ENCODE results near the gene DAPP1. TPM values are rescaled to one million over a fixed set of nuclear protein-coding genes. Genes with fewer than 3 reads are reported as not detected.

DAPP1 gene
- polyA plus RNA-seq, 1 donor from 2014 or later: 172 TPM

DNA sequence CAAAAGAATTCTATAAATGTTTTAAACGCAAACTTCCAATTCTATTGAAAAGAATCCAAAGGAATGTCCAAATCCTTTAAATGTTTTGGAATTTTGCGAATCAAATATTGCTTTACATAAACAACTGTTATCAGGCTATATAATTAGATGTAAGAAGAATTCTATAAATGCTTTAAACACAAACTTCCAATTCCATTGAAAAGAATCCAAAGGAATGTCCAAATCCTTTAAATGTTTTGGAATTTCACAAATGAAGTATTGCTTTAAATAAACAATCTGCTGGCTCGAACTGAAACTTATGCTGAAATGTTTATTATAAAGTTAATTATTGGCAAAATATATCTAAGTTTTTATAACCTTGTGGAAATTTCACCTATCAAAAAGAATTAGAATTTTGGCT is 16.1 kb downstream of the DAPP1 start:
- no peak overlapping the region for H3K4me3 Mint-ChIP-seq
- H3K9me3 Mint-ChIP-seq: no peaks in the 10 kb centered on the region
- H3K36me3 Mint-ChIP-seq: peaks cover 1% of the 10 kb centered on the region
- H3K27ac Mint-ChIP-seq: no peak overlapping the region
- no peaks in the 10 kb centered on the region for H3K27me3 Mint-ChIP-seq
- peaks cover 18 to 35% (median 22%) of the 10 kb centered on the region in 3 donors for H3K4me1 Mint-ChIP-seq

DNA sequence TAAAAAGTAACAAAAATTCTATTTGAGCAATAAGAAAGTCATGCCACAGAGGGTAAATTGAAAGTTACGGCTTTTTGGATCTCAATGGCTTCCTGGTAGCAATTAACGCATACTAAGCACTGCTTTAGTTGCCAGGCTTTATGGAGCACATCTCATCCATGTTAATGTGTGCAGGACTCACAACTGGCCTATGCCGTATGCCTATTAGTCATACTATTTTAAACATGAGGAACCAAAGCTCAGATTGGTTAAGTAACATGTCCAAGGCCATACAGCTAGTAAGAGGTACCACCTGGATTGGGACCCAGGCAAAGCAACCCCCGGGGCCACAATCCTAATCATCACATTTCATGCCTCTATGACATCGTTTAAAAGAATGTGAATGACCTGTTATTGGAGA is 17.1 kb downstream of the DAPP1 start:
- peaks cover 1% of the 10 kb centered on the region for H3K36me3 Mint-ChIP-seq

DNA sequence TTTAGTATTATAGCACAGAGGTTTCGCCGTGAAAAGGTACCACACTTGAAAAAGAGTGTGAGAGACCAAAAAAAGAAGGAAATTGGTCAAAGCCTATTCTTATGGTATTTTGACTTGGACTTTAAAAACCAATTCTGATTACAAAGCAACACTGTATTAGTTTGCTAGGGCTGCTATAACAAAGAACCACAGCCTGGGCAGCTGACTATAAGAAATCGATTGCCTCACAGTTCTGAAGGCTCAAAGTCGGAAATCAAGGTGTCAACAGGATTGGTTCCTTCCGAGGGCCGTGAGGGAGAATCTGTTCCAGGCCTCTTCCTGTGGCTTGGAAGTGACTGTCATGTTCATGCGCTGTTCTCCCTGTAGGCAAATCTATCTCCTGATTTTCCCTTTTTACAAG is 17.9 kb downstream of the DAPP1 start:
- H3K27ac Mint-ChIP-seq: peak overlapping the region in 1 of 3 donors; percentile 16
- H3K36me3 Mint-ChIP-seq: peaks cover 1% of the 10 kb centered on the region
- H3K9me3 Mint-ChIP-seq: no peaks in the 10 kb centered on the region
- H3K27me3 Mint-ChIP-seq: no peaks in the 10 kb centered on the region
- H3K4me1 Mint-ChIP-seq: peaks cover 11 to 24% (median 14%) of the 10 kb centered on the region in 3 donors
- H3K4me3 Mint-ChIP-seq: no peak overlapping the region

More for the DNA sequence above, 17.1 kb downstream of the DAPP1 start:
- H3K4me1 Mint-ChIP-seq: peaks cover 12 to 27% (median 14%) of the 10 kb centered on the region in 3 donors
- no peak overlapping the region for H3K4me3 Mint-ChIP-seq
- no peaks in the 10 kb centered on the region for H3K27me3 Mint-ChIP-seq
- no peaks in the 10 kb centered on the region for H3K9me3 Mint-ChIP-seq
- no peak overlapping the region for H3K27ac Mint-ChIP-seq

DNA sequence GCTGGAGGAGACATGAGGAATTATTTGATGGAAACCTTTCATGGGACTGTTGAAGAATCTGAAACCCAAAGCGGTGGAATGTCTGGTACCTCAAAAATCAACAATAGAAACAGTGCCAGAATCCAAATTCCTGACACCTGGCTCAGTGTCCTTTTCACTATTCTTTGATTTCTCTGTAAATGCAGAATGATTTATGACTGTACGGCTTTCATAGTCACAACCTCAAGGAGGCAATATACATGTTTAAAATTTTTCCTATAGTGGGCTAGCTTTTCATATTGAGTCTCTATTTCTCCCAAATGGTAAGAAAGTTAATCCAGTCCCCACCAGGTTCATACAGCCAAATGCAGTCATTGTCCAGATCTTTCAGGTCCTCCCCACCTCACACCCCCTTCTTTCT is 19.3 kb downstream of the DAPP1 start:
- H3K9me3 Mint-ChIP-seq: no peaks in the 10 kb centered on the region
- peaks cover 1% of the 10 kb centered on the region for H3K36me3 Mint-ChIP-seq
- no peak overlapping the region for H3K27ac Mint-ChIP-seq
- H3K27me3 Mint-ChIP-seq: no peaks in the 10 kb centered on the region
- H3K4me3 Mint-ChIP-seq: no peak overlapping the region
- H3K4me1 Mint-ChIP-seq: peaks cover 8 to 20% (median 14%) of the 10 kb centered on the region in 3 donors

DNA sequence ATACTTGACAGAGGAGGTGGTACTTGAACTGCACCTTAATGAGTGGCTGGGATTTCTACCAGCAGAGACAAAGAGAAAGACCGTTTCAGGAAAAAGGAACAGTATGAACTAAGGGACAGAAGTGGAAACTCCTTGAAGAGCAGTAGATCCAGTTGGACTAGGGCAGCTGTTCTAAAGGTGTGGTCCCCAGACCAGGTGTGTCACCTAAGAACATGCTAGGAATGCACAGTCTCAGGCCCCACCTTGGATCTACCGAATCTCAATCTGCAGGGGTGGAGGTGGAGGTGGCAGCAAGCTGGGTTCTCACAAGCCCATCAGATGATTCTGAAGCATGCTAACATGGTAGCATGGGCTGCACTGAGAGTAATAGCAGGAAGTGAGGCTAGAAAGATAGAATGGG is 22.3 kb downstream of the DAPP1 start:
- no peak overlapping the region for H3K4me3 Mint-ChIP-seq
- no peaks in the 10 kb centered on the region for H3K9me3 Mint-ChIP-seq
- no peaks in the 10 kb centered on the region for H3K27me3 Mint-ChIP-seq
- peaks cover 3% of the 10 kb centered on the region for H3K36me3 Mint-ChIP-seq
- no peak overlapping the region for H3K27ac Mint-ChIP-seq
- peaks cover 6 to 13% (median 11%) of the 10 kb centered on the region in 3 donors for H3K4me1 Mint-ChIP-seq

DNA sequence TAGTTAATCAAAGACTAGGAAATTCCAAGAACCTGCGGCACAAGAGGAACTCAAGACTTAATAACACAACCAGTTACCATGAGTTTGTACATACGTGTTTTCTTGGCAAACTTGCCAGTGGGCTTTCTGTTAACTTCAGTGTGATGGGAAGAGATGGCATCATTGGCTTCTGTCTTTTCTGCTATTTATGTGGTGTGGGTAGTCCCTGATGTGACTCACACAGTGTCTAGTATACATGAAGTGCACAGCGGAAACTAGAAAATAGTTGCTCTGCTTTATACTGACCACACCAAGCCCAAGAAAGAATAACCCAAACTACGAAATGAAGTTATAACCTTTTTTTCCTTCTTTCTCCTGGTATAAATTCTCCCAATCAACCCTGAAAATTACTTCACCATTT is 24.5 kb downstream of the DAPP1 start:
- H3K27ac Mint-ChIP-seq: no peak overlapping the region
- H3K4me1 Mint-ChIP-seq: peaks cover 21 to 28% (median 25%) of the 10 kb centered on the region in 3 donors
- peaks cover 3% of the 10 kb centered on the region for H3K36me3 Mint-ChIP-seq

DNA sequence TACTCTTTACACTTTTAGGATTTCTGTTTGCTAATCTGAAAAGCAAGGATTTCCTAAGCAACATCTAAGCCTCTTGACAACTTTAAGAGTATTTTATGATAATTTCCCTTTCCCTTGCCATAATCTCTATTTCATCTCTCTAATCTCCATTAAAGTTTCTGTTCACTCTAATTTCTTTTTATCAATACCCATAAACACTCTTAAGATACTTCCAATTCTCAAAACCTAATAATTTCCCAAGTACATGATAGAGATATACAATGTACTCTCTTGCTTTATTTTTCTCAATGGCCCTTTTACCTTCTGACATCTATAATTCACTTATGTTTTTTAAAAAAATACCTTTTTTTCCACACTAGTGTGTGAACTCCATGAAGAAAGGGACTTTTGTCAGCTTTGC is 26.8 kb downstream of the DAPP1 start:
- Mint-ChIP-seq H3K4me1 (peaks cover 39 to 41% (median 40%) of the 10 kb centered on the region in 3 donors), H3K27ac (peak overlapping the region in 2 of 3 donors; percentile 21 to 35), H3K36me3 (peaks cover 5% of the 10 kb centered on the region), H3K4me3 (no peak overlapping the region), H3K9me3 (no peaks in the 10 kb centered on the region), H3K27me3 (no peaks in the 10 kb centered on the region)

More for the DNA sequence above, 24.5 kb downstream of the DAPP1 start:
- Mint-ChIP-seq H3K4me3 (no peak overlapping the region), H3K27me3 (no peaks in the 10 kb centered on the region), H3K9me3 (no peaks in the 10 kb centered on the region)

DNA sequence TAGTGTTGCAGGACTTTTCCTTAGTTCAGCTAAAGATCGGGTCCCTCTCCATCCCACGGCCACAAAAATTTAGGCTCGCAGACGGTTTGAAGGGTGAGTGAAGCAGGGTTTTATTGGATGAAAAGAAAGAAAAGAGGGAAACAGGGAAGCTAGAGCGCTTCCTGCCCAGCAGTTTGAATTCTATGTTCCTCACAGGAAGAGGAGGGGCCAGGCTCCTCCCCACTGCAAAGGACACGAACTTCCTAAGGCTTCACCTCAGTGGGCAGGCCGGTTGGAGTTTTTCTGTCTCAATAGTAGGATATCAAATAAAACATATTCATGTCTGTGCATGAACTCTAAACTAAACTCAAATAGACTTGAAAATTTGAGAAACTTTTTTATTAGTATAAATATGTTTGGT is 27.4 kb downstream of the DAPP1 start:
- H3K4me1 Mint-ChIP-seq: peaks cover 43 to 47% (median 47%) of the 10 kb centered on the region in 3 donors
- peak overlapping the region in 1 of 3 donors; percentile 9 for H3K27ac Mint-ChIP-seq
- H3K27me3 Mint-ChIP-seq: no peaks in the 10 kb centered on the region
- peak overlapping the region in 1 of 4 donors; percentile 9 for H3K4me3 Mint-ChIP-seq
- peaks cover 8% of the 10 kb centered on the region for H3K36me3 Mint-ChIP-seq
- no peaks in the 10 kb centered on the region for H3K9me3 Mint-ChIP-seq

DNA sequence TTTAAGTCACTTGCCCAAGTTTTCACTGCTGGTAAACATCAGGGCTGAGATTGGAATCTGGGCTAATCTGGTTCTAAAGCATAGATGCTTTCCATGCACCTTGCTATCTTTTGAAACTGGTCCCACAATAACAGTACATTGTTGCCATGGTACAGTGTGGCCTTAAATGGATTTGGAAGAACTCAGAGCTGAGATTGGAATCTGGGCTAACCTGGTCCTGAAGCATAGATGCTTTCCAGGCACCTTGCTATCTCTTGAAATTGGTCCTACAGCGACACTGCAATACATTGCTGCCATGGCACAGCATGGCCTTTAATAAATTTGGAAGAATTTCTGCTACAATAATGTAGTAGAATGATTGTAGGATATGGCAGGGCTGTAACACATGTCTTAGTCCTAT is 28.6 kb downstream of the DAPP1 start:
- no peaks in the 10 kb centered on the region for H3K9me3 Mint-ChIP-seq
- H3K4me3 Mint-ChIP-seq: no peak overlapping the region
- H3K36me3 Mint-ChIP-seq: peaks cover 8% of the 10 kb centered on the region
- peak overlapping the region; percentile 46 to 90 (median 83) for H3K27ac Mint-ChIP-seq
- H3K4me1 Mint-ChIP-seq: peaks cover 46 to 53% (median 49%) of the 10 kb centered on the region in 3 donors
- no peaks in the 10 kb centered on the region for H3K27me3 Mint-ChIP-seq

DNA sequence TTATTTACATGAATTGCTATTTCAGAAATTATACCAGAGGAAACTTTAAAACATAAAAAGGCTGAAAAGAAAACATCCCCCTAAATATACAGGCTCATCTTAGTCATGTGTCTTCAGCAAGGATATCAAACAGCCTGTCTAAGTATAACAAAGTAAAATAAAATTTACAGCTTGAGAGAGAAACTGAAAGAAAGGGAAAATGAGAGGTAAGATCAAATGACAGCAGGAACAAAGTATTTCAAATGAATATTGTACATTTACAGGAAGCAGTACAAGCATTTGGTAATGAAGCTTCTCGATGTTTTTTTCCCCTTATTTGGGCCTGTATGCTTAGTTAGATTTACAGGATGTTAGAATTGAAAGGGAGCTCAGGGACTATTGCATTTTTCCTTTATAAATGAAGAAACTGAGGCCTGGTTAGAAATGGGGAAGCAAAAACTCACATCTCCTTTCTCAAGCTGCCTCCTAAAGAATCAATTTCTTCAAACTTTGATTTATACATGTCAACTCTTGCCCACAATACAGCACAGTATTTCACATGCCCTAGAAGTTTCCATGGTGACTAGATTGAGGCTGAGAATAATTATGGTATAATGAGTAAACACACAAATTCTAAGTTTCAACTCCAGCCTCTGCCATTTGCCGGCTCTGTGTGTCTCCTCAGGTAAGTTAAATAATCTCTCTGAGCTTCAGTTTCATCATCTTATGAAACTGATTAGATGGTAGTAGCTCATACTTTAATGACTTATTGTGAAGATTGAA is 29.3 kb downstream of the DAPP1 start:
- Mint-ChIP-seq H3K27me3 (no peaks in the 10 kb centered on the region), H3K4me3 (peak overlapping the region in 1 of 4 donors; percentile 38), H3K4me1 (peaks cover 49 to 55% (median 50%) of the 10 kb centered on the region in 3 donors), H3K27ac (peak overlapping the region; percentile 46 to 90 (median 83)), H3K9me3 (no peaks in the 10 kb centered on the region), H3K36me3 (peaks cover 8% of the 10 kb centered on the region)

DNA sequence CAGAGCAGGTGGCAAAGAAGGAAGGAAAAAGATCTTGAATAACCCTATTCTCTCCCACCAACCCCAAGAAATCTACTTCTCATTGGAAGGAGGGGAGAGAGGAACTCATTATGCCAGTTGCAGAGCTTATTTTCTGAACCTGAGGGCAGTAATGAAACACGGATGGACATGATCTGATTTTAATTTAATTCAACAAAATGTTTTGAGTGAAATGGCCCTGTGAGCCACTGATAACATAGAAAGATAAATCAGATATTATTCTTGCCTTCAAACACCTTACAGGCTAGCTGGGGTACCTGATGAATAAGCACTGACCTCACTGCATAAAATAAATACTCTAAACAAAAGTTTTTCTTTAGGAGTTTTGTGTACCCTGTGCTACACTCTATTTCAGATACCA is 30.3 kb downstream of the DAPP1 start:
- Mint-ChIP-seq H3K9me3 (no peaks in the 10 kb centered on the region), H3K4me3 (peak overlapping the region in 3 of 4 donors; percentile 1 to 85 (median 55)), H3K4me1 (peaks cover 54 to 59% (median 57%) of the 10 kb centered on the region in 3 donors), H3K36me3 (peaks cover 8% of the 10 kb centered on the region), H3K27ac (peak overlapping the region; percentile 52 to 97 (median 90)), H3K27me3 (no peaks in the 10 kb centered on the region)

DNA sequence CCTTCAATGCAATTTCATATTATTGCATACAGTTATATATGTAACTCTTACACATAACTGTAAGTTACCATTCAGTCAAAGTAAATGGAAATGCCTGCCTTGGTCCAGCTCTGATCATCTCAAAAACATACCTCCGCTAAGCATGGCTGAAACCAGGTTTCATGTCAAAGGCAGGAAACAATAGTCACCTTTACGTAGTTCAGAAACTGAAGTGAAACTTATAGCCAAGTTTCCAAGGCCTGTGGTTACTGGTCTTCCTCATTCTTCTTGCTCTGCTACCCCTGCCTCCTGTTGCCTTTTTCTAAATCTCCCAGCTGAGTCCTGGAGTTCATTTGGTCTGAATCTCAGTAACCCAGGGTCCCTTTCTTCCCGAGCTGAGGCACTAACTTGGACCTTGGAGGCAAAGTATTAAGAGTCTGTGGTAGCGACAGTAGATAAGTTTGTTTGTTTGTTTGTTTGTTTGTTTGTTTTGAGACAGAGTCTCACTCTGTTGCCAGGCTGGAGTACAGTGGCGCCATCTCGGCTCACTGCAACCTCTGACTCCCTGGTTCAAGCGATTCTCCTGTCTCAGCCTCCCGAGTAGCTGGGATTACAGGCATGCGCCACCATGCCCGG is 30.8 kb downstream of the DAPP1 start:
- H3K4me1 Mint-ChIP-seq: peaks cover 53 to 57% (median 53%) of the 10 kb centered on the region in 3 donors
- no peaks in the 10 kb centered on the region for H3K9me3 Mint-ChIP-seq
- no peaks in the 10 kb centered on the region for H3K27me3 Mint-ChIP-seq
- peak overlapping the region; percentile 1 to 67 (median 54) for H3K4me3 Mint-ChIP-seq
- peak overlapping the region; percentile 33 to 97 (median 52) for H3K27ac Mint-ChIP-seq
- peaks cover 8% of the 10 kb centered on the region for H3K36me3 Mint-ChIP-seq

DNA sequence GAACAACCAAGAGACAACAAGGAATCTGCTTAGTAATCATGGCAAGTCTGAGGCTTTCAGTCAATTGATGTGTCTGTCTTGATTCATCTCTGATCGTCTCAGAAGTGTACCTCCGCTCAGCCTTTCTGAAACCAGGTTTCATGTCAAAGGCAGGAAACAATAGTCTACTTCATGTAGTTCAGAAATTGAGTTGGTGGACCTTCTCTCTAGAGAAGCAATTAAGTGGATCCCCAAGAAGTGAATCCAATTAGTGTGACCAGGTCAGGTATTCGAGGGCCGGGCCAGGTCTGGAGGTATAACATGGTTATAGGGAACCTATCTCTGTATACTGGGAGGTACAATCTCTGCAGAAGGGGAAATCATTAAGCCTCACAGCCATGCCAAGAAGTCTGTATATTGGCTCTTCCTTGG is 32.0 kb downstream of the DAPP1 start:
- peaks cover 5% of the 10 kb centered on the region for H3K36me3 Mint-ChIP-seq
- H3K27ac Mint-ChIP-seq: peak overlapping the region; percentile 33 to 81 (median 54)
- H3K4me3 Mint-ChIP-seq: peak overlapping the region in 2 of 4 donors; percentile 50 to 55
- peaks cover 53 to 54% (median 53%) of the 10 kb centered on the region in 3 donors for H3K4me1 Mint-ChIP-seq
- H3K9me3 Mint-ChIP-seq: no peaks in the 10 kb centered on the region
- no peaks in the 10 kb centered on the region for H3K27me3 Mint-ChIP-seq

DNA sequence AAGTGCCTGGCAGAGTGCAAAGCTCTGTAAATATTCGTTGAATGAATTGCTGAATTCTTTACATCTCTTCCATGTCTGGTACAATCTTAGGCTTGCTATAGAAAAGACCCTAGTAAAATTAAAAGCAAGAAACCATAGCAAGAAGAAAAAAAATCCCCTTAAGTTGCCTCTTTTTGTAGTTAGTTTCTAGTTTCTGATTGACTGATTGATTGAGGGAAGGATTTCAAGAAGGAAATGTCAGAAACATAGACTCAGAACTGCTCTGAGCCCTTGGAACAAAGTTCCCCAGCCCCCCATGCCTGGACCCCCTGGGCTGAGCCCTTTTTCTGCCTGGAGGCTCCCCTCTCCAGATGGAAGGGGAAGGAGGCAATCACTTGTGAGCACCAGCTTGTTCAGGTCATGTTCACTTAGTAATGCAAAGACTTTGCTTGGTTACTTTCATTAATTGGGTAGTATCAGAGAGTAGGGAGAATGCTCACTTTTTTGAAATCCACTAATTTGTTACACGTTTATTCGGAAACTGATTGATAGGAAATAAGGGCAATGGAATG is 35.6 kb downstream of the DAPP1 start:
- Mint-ChIP-seq H3K27ac (peak overlapping the region in 1 of 3 donors; percentile 91), H3K27me3 (no peaks in the 10 kb centered on the region), H3K36me3 (peaks cover 5% of the 10 kb centered on the region), H3K9me3 (no peaks in the 10 kb centered on the region), H3K4me1 (peaks cover 50 to 55% (median 52%) of the 10 kb centered on the region in 3 donors), H3K4me3 (no peak overlapping the region)

DNA sequence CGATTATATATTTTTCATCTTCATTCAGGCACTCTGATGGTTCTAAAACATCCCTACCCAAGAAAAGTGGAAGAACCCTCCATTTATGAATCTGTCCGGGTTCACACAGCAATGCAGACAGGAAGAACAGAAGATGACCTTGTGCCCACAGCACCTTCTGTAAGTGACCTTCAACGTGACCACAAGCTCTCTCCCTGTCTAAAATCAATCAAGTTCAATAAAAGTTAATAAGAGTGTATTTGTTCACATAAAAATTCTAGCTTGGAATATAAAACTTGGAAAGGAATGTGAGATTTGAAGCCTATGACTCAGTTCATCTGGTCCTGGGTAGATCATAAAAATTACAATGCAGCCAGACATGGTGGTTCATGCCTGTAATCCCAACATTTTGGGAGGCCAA is 36.6 kb downstream of the DAPP1 start:
- Mint-ChIP-seq H3K9me3 (no peaks in the 10 kb centered on the region), H3K4me1 (peaks cover 42 to 54% (median 46%) of the 10 kb centered on the region in 3 donors), H3K36me3 (peaks cover 5% of the 10 kb centered on the region), H3K27ac (peak overlapping the region in 1 of 3 donors; percentile 73), H3K4me3 (no peak overlapping the region), H3K27me3 (no peaks in the 10 kb centered on the region)

Measured in IgD-negative memory B cell (primary cell).